GM19193 (cell line): ENCODE results near the gene TREML4.

Experiments used
- POLR2A ChIP-seq: IDR thresholded peaks from 4 replicates; pipeline ENCODE4 v1.6.1; 2011; ENCODE audit not compliant: insufficient read depth, insufficient read length; ENCODE audit errors: extremely low read depth

The TREML4 gene

DNA sequence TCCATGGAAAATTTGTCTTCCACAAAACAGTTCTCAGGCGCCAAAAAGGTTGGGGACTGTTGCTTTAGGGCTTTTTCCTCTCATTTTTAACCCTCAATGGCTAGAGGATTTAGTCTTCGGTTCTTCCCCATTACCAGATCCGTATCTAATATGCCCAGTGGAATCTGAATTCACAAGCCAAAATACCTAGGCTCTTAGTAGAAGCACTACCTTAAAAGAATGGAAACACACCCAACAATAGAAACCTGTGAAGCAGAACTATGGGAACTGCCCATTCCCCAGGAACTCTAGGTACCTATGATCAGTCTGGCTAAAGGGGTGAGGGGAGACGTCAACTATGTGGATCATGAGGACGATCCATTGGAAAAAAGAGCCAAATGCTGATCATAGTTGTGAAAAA, 3.1 kb downstream of the TREML4 start:
- TF ChIP-seq POLR2A, result no peak

DNA sequence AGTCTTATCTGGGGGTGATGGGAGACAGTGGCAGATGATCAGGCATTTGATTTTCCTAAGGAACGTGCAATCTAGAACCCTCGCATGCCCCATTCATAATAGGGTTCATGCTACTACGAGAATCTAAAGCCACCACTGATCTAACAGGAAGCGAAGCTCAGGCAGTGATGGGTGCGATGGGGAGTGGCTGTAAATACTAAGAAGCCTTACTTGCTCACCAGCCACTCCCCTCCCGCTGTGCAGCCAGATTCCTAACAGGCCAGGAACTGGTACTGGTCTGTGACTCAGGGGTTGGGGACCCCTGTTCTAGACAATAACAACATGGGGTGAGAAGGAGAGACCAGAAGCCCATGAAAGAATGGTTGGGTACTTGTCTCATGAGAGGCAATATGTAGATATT, 4.5 kb downstream of the TREML4 start:
- no peak for TF ChIP-seq POLR2A

DNA sequence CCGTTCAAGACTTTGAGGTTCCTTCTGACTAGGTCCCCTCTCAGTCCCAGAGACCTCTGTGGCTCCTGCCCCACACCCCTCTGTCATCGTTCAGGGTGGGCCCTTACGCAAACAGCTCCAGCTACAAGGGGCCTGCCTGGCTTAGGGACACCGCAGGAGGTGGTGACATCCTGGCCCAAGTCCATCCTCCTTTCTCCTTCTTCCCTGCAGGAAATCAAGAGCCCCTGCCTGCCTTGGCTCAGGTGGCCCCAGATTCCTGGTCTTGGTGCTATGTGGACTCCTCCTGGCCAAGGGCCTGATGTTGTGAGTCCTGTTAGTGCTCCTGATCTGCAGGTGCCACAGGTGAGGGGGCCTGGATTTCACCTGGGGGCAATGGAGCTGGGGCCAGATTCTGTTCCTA, 8.1 kb downstream of the TREML4 start:
- no peak for TF ChIP-seq POLR2A

DNA sequence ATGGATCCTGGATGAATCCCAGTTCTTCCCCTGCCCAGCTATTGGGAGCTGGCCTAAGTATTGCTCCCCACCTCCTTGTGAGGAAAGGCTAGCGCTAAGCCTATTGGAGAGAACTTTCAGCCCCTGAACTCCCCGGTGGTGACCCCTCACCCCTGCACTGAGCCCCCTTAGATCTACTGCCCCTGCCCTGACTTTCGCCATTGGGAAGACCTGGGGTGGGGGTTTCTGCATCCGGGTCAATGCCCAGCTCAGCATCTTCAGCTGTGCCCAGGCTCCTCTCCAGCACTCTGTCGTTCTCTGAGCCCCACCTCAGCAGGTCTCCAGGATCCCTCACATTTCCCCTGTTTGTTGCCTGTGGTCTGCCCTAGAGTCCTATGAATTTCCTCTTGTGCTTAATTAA, 9.0 kb downstream of the TREML4 start:
- TF ChIP-seq POLR2A, result no peak

DNA sequence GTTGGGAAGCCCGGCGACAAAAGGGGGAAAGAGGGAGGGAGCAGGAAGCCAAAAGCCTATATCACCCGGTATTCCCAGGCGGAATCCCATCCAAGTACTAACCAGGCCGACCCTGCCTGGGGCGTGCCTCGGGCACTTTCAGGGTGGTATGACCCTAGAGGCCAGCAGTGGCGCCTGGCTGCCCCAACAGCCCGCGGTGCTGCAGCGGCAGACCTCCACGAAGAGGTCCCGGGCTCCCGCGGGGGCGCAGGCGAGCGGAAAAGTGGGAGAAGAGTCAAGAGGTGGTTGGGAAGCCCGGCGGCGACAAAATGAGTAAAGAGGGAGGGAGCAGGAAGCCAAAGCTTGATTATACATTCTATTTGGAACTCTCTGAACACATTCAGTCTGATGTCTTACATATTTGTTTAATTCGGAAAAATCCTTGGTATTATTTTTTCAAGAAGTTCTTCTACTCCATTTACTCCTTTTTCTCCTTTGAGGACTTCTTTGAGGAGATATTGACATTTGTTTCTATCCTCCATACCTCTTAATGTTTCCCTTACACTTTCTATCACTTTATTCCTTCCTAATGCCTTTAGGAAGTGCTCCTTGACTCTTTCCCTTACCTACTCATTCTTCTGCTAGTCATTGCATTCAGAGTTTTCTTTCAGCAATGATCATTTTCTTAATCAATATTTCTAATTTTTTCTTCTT, 11.5 kb downstream of the TREML4 start:
- no peak for TF ChIP-seq POLR2A

DNA sequence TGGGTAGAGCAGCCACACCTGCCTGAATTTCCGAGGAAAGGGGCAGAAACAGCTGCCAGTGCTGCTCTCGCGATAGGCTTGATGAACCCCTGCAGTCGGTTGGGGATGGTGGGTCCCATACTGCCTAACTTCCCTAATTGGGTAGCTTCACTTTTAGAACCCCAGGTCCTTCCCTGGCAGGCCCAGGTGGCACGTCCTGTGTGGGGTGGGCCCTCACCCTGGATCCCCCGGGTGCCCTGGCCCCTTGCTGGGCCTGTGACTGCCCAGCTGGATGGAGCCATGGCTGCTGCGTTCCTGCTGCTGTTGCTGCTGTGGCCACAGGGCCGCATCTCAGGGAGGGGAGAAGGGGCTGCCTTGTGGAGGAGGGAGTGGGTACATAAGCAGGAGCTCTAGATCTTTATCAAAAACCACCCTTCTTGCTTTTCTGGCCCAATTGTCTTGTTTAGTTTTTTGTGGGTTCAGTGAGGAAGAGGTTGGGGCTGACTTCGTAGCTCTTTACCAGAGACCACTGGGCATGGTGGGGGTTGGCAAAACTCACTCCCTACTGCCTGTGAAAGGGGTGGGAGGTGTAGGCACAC, 19.2 kb downstream of the TREML4 start:
- no peak for TF ChIP-seq POLR2A

DNA sequence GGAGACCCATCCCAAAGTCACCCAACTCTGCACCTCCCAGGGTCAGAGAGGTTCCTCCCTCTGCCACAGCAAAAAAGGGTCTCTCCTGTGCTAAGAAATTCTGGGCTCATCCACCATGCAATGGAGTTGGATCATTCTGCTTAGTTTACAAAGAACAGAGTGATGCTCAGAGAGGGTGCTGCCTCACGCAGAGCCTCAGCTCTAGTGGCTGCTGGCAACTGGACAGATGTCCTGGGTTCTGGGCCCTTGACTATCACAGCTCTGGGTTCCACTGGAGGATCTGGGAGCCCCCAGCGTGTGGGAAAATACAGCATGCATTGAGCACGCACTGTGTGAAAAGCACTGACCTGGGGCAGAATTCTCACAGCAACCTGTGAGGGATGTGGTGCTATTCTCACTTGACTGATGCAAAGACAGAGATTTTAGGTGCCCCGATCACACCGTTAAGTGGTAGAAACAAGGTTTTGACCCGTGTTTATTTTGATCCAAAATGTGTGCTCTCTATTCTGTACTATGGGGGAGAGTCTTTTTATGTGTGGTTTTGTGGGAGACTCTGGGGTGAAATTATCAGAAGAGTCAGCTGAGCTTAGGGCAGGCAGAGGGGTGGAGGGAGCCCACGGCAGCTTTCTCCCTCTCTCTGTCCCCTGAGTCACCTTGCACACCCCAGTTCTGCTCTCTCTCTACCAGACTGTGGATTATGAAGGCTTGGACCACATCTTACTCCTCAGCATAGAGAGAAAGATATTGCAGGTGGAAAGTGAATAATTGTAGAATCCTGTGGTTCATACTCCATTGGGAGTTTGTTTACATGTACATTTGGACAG, 19.9 kb downstream of the TREML4 start:
- TF ChIP-seq POLR2A, result no peak

DNA sequence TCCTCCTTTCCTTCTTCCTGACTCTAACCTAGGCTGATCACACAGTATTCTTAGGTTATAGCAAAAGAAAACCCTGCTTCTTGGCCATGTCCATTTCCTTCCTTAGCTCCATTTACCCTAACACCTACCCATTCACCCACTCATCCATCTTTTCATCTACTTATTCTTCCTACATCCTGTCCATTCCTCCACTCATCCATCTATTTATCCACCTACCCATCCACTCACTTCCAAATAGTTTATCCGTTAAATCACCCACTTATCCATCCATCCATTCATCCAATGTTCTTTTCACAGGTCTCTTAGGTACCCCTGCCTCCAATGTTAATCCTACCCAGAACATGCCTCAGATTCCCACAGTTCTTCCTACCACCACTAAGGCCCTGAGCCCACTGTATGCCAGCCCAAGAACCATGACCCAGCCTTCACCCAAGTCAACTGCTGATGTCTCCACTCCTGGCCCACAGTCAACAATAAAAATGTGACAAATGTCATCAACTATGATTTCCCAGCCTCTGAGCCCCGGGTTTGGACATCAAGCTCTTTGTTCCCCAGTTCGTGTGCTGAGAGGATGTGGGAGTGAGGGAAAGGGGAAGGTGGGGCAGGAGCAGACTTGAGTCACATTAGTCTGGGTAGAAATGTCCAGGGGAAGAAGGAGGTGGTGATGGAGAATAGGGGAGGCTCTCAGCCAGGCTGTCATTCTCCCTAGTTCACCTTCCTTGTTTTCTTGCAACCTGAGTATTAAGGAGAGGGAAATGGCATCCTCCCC, 24.4 kb downstream of the TREML4 start:
- no peak for TF ChIP-seq POLR2A

DNA sequence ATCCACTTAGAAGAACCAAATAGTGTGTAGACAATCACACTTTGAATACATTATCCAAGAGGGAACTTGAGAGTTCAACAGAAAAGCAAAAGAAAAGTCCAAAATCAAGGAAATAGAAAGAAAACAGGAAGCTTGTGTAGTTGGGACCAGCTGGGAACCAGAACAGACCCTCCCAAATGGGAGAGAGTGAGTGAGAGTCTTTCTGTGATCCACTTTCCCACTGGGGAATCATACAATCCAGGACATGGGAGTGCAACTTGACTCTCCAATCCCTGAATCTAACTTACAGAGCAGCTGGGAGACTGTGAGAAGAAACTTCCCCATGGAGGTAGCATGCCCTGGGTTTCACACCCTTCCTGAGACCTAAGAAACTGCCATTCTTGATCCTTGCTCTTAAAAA, 27.0 kb downstream of the TREML4 start:
- no peak for TF ChIP-seq POLR2A

DNA sequence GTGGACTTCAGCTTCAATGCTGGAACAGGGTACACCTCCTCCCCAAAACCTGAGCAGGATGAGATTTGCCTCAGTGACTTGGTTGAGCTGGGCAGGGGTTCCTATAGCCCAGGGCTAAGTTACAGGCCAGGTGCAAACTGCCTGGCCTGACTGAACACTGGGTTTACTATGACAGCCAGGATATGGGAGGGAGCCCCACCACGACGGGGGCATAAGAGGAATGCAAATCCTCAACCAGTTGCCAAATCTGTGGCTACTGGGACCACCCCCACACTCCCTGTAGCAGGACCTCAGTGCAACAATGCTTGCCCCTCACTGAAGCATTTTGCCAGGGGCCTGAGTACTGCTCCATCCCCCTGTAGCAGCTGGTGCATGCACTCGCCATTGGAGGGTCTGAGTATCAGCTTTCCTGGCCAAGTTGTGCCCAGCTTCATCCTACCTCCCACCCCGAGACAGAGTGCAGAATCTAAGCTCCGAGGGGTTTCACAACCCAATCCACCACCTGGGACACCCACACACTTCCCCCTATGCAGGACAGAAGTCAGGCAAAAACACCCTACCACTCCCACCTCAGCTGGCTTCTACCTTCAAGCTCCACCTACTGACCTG, 27.6 kb downstream of the TREML4 start:
- no peak for TF ChIP-seq POLR2A

DNA sequence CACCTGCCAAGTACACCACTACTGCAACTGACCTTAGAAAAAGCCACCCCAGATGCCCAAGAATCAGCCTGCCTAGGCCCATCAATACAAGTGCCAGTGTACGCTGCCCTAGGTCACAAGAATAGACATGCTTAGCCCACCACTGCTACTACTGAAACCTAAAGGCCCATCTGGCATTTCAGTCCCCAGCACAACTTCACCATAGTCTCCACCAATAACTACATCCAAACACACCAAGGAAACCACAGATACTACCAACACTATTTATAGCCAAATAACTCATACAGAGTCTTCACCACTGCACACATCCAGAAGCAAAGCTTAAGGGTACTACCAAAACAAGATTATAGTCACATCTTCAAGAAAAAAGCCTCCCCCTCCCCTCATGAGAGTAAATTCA, 28.2 kb downstream of the TREML4 start:
- TF ChIP-seq POLR2A, result no peak

DNA sequence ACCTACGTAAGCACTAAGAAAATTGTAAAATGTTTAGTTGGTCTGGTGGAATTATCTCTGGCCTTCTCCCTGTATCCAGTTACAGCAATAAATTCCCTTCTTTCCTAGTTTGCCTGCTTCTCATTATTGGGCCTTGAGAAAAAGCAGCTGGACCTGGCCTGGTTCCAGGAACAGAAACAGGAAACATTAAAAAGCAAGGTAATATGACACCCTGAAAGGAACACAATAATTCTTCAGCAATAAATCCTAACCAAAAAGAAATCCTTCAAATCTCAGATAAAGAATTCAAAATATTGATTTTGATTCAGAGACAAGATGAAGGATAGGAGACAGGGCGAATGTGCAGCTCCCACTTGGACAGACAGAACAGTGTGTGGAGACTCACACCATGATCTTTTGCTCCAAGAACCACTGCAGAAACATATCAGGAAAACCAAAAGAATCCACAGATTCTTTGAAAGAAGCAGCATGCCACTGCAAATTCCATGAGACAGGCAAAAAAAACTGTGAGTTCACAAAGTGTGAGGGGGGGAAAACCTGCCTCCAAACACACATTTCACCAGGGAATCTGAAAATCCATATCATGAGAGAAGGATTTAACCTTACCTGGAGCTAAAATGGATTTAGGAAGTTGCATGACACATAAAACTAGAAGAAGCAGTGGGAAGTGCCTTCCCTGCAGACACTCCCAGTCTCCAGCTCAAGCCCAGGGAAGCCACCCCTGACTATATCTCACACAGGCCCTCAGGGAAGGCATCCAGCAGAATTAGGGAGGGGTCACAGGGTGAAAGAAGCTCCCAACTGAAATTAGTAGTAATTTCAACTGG, 29.4 kb downstream of the TREML4 start:
- TF ChIP-seq POLR2A, result no peak

DNA sequence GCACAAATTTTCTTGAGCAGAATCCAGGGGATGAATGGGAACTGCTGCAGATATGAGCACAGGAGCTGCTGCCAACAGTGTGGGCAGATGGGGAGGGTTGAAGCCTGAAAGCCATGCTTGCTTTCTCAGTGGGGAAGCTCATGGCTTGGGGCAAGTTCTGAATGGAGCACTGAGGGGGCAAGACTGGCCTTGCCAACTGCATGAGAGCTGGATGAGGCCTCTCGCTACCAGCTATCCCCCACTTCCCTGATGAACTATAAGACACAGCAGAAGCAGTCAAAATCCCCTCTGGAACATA, 30.0 kb downstream of the TREML4 start:
- TF ChIP-seq POLR2A, result no peak

DNA sequence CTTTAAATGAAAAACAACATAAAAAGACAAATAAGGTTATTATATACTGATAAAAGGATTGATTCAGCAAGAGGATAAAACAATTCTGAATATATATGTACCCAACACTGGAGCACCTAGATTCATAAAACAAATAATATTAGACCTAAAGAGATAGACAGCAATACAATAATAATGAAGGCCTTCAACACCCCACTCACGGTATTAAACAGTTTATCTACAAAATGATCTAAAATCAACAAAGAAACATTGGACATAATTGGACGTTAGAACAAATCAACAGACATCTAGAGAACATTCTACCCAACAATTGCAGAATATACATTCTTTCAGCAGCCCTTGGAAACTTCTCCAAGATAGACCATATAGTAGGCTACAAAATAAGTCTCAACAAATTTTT, 34.3 kb downstream of the TREML4 start:
- no peak for TF ChIP-seq POLR2A

DNA sequence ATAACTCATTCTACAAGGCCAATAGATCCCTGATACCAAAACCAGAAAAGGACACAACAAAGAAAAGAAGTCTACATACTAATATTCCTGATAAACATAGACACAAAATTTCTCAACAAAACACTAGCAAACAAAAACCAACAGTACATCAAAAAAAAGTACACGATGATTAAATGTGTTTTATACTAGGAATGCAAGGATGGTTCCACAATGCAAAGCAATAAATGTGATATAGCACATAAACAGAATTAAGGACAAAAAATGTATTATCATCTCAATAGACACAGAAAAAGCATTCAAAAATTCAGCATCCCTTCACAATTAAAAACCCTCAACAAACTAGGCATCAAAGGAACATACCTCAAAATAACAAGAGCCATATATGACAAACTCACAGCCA, 35.1 kb downstream of the TREML4 start:
- TF ChIP-seq POLR2A, result no peak

DNA sequence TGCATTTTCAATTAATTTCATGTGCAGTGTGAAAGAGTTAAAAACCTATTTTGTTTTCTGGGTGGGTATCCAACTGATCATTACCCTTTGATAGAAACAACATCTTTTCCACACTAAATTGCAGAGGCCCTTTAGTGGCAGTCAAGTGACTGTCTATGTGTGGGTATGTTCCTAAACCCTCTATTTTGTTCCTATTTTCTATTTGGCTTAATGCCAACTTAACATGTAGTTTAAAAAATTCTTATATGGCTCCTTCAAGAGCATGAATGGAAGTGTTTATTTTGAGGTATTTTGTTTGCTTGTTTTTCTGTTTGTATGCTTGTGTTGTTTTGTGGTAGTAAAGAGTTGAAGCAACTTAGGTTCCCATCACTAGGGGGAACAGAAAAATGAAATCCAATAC, 38.4 kb downstream of the TREML4 start:
- no peak for TF ChIP-seq POLR2A
